Psoas muscle (tissue), 8 donors: Measurements from ENCODE around the gene FBN3. TPM values are rescaled to one million over a fixed set of nuclear protein-coding genes. Genes with fewer than 3 reads are reported as not detected.

Experiments
- ATAC-seq, 4 donors: fragments of 200-7000 bp; cut with Tn5 transposase; one replicate each; pipeline ENCODE4 v1.9.1; 2020; ENCODE audit warnings: moderate library complexity in 3 of 4, mild to moderate bottlenecking in 2 of 4
- DNase-seq, 2 donors: peaks; one replicate each; pipeline ENCODE4 v3.0.0-alpha.2; 2020
- H3K27ac ChIP-seq: fragments of 200-600 bp; one replicate; pipeline ENCODE4 v1.8.0; 2022
- H3K27me3 ChIP-seq, 3 donors: fragments of 200-600 bp in 1 of 3; one replicate each; pipeline versions ENCODE4 v1.6.1 to v1.8.0; 2013 to 2022; ENCODE audit warnings: low read length in 2 of 3, mild to moderate bottlenecking in 2 of 3, moderate library complexity in 1 of 3; ENCODE audit not compliant: insufficient read depth in 3 of 3
- H3K36me3 ChIP-seq, 2 donors: fragments of 200-600 bp in 1 of 2; one replicate each; pipeline versions ENCODE4 v1.6.1 to v1.8.0; 2013 to 2022; ENCODE audit warnings: low read depth in 1 of 2, mild to moderate bottlenecking in 1 of 2, moderate library complexity in 1 of 2; ENCODE audit not compliant: insufficient read depth in 1 of 2
- H3K4me1 ChIP-seq: fragments of 200-600 bp; one replicate; pipeline ENCODE4 v1.8.0; 2022
- H3K4me3 ChIP-seq: fragments of 200-600 bp; one replicate; pipeline ENCODE4 v1.8.0; 2022; ENCODE audit warnings: mild to moderate bottlenecking
- H3K9me3 ChIP-seq: fragments of 200-600 bp; one replicate; pipeline ENCODE4 v1.8.0; 2022
- CTCF ChIP-seq: fragments of 200-600 bp; IDR thresholded peaks from one replicate; pipeline ENCODE4 v1.8.0; 2022; ENCODE audit warnings: antibody characterized with exemption
- WGBS, 3 donors: extraction: QIAGEN DNeasy Blood & Tissue Kit; methylation state at CpG; one replicate each; pipeline versions ENCODE4 v1.1.6 to v1.1.7; 2013; 5-methylcytosine and 5-hydroxymethylcytosine counted together
- intact Hi-C, 2 donors: fragments of 100-400 bp; cut with DNase I; formaldehyde crosslinking; loops; one replicate each; pipeline versions ENCODE4 v1.11.0 to v1.14.2; 2022
- polyA plus RNA-seq, 3 donors: library from polyadenylated mRNA; stranded (reverse); fragments of 200-250 nt; gene quantifications; one replicate each; pipeline ENCODE4 v1.2.3, GENCODE V29; 2013
- total RNA-seq, 4 donors: library from RNA; stranded (reverse); fragmentation: NEBNext Ultra II Directional in 2 of 4; extraction: Animal tissue kit (Norgen Biotek cat#: 25700) in 2 of 4; gene quantifications; one replicate each; pipeline versions ENCODE4 v1.2.1 to v1.2.4, GENCODE V29; 2021 to 2023
- donor health status: healthy with polysubstance abuse.
- donor health status: DM: no; HTN: no; CAD: no; lungs with moderate emphysema.
- donor health status: Bipolar disorder and iron deficiency.
- donor health status: healthy.
- donor health status: DM: yes; HTN: yes; CAD: no.
- donor health status: DM: no; HTN: no; CAD: no.
- donor health status: DM: no; HTN: no; CAD: no.
- donor health status: DM: yes; HTN: yes; CAD: no.

Gene FBN3
- total and polyA plus RNA-seq, 7 donors, result 0.01 to 0.51 (median 0.02) TPM; not detected in 2

- Histone ChIP-seq H3K4me1 (no peaks in the 10 kb centered on the region), H3K27me3 (peaks cover 0 to 54% (median 14%) of the 10 kb centered on the region in 3 donors), H3K4me3 (peak overlapping the region; percentile 30), H3K36me3 (no peaks in the 10 kb centered on the region), H3K9me3 (no peaks in the 10 kb centered on the region), H3K27ac (no peak overlapping the region)
- ATAC-seq (no peak), DNase-seq (no peak)
- WGBS, 3 donors, result 5 to 7% (median 5%) methylated on average over 34 to 50 of the region's 50 CpGs
- intact Hi-C loops, result no loop called here
- no peak for TF ChIP-seq CTCF
Measured at GRCh38 chr19:8148410-8149260, 757 bp downstream of the FBN3 start.

DNA sequence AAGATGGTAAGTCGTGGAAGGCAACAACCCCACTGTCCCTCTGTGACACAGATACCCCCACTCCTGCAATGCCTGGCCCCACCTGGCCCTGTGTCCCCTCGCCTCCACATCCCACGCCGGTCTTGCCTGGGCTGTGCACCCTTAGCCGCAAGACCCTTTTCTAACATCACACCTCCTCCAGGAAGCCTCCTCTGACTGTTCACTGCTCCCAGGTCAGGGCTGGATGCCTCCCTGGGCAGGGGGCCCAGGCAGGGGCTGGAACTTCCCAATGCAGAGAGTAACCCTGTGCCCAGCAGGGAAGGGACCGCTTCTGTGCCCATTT is 1.3 kb downstream of the FBN3 start:
- no peaks in the 10 kb centered on the region for H3K36me3 ChIP-seq
- ATAC-seq (no peak), DNase-seq (no peak)
- H3K27ac ChIP-seq, result no peak overlapping the region
- TF ChIP-seq CTCF, result no peak
- 75 to 87% (median 84%) methylated on average over 6 of the region's 6 CpGs for whole genome bisulfite sequencing, 3 donors
- no peaks in the 10 kb centered on the region for H3K4me1 ChIP-seq
- intact Hi-C loops, result no loop called here
- H3K4me3 ChIP-seq, result no peak overlapping the region
- peaks cover 0 to 49% (median 14%) of the 10 kb centered on the region in 3 donors for H3K27me3 ChIP-seq
- H3K9me3 ChIP-seq, result no peaks in the 10 kb centered on the region

GRCh38 chr19:8147582-8147978 is 1.8 kb downstream of the FBN3 start:
- DNase-seq (no peak), ATAC-seq (no peak)

DNA sequence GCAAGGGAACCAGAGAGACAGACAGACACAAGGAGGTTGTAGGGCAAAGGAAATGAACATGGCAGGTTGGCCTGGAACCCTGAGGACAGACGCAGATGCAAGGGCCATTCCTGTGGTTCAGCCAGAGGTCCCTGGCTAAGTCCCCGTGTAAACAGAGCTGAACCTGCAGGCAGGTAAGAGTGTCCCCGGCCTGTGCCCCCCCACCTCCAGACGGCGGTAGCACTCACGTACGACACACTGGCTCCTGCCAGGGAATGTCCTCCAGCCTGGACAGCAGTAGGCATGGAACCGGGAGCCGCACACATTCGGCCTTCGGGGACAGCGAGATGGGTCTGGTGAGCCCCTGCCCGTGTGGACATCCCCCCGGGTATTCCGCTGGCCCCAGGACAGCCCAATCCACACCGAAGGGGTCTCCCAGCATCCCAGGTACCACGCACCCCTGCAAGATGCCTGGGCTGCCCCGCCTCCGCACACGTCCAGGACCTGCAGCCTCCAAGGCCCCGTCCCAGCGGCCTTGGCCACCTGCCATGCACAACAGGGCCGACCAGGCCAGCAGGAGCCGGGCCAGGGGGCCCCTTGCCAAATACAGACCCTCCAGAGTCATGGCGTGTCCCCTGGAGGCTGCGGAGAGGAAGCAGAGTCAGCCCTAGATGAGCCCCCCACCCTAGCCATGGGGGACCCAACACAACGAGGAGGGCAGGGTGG is 2.4 kb downstream of the FBN3 start:
- no peaks in the 10 kb centered on the region for H3K36me3 ChIP-seq
- no peak for TF ChIP-seq CTCF
- no peak overlapping the region for H3K4me3 ChIP-seq
- DNase-seq (no peak), ATAC-seq (peak in 1 of 4 donors; percentile 30)
- intact Hi-C loops, result no loop called here
- H3K9me3 ChIP-seq, result no peaks in the 10 kb centered on the region
- no peaks in the 10 kb centered on the region for H3K4me1 ChIP-seq
- WGBS, 3 donors, result 45 to 48% (median 48%) methylated on average over 27 of the region's 27 CpGs
- H3K27ac ChIP-seq, result no peak overlapping the region
- H3K27me3 ChIP-seq, result peaks cover 0 to 49% (median 14%) of the 10 kb centered on the region in 3 donors

More at GRCh38 chr19:8147582-8147978, 1.8 kb downstream of the FBN3 start:
- Histone ChIP-seq H3K9me3 (no peaks in the 10 kb centered on the region), H3K27me3 (peaks cover 0 to 49% (median 14%) of the 10 kb centered on the region in 3 donors), H3K4me3 (no peak overlapping the region), H3K27ac (no peak overlapping the region), H3K36me3 (no peaks in the 10 kb centered on the region), H3K4me1 (no peaks in the 10 kb centered on the region)
- intact Hi-C loops, result no loop called here
- TF ChIP-seq CTCF, result no peak
- 37 to 44% (median 40%) methylated on average over 7 of the region's 7 CpGs for WGBS, 3 donors
